GM21381 (cell line): ENCODE results near the gene SMIM35.
"Not testable (repeated sequence)": the region's sequence is repeated elsewhere in the genome, so short reads cannot be mapped to it uniquely, and the experiment has no call there.

Source experiments
- ATAC-seq: cut with Tn5 transposase; IDR thresholded peaks from one replicate; pipeline ENCODE4 v1.9.1; 2021; ENCODE audit warnings: mild to moderate bottlenecking, moderate library complexity; ENCODE audit not compliant: unreplicated experiment

SMIM35 gene

DNA sequence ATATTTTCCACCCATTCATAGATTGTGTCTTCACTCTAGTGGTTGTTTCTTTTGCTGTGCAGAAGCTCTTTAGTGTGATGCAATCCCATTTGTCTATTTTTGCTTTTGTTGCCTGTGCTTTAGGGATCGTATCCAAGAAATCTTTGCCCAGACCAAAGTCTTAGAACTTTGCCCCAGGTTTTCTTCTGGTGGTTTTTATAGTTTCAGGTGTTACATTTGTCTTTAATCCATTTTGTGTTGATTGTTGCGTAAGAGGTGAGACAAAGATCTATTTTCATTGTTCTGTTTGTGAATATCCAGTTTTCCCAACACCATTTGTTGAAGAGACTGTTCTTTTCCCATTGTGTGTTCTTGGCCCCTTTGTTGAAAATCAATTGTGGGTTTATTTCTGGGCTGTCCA, 94.1 kb downstream of the SMIM35 start:
- no peak for ATAC-seq

DNA sequence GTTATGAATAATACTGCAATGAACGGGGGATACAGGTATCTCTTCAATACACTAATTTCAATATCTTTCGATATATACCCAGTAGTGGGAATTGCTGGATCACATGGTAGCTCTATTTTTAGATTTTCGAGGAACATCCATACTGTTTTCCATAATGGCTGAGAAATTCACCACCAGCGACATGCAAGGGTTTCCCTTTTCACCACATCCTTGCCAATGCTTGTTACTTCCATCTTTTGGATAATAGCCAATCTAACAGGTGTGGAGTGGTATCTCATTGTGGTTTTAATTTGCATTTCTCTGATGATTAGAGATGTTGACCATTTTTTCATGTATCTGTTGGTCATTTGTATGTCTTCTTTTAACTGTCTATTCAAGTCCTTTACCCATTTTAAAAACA, 94.6 kb downstream of the SMIM35 start:
- ATAC-seq: no peak

DNA sequence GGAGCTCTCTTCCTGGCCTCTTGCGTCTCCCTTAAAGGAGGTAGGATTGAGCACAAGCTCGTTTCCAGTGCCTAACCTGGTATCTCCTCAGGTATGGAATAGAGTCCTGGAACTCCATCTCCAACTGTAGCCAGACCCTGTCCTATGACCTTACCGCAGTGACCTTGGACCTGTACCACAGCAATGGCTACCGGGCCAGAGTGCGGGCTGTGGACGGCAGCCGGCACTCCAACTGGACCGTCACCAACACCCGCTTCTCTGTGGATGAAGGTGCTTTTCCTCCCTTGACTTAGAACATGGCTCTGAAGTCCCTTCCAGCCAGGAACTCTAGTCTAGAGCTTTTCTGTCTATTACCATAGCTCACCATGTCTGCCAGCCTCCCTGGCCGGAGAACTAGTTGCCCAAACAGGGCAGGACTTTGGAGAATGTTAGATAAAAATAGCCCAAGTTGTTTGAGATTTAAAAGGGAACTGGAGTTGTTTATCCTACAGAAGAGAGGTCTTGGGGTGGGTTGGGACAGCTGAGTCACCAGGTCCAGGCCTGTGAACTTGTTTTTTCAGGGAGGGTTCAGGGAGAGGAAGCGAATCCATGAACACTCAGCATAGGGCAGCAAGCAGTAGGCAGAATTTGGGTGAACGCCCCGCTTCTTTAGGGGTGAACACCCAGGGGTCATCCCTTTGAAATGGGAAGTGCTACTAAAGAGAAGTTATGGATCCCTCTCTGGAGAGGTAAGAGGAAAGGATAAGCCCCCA, 97.2 kb downstream of the SMIM35 start:
- ATAC-seq: no peak

DNA sequence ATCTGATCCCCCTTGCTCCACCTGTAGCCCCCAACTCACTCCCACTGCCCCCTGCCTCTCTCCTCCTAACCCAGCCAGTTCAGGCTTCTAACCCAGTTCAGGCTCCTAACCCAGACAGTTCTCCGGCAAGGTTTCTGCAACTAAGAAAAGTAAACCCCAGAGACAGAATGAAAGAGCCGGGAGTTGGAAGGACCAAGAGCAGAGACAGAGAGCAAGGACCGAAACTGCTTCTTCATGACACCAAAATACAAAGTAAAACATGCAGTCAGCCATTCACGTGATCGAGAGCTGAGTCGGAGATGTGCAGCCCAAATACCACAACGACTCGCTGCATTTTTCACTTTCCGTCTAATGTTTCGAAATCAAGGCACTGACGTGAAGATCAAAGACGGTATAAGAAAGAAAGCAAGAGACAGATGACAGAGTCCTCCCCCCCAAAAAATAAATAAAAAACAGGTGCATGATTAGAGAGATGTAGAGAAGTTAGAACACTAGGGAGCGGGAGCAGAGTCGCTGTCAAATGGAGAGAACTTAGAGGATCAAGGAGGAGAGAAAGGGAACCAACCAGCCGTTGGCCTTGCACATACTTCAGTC, 99.7 kb downstream of the SMIM35 start:
- ATAC-seq: peak; percentile 44

DNA sequence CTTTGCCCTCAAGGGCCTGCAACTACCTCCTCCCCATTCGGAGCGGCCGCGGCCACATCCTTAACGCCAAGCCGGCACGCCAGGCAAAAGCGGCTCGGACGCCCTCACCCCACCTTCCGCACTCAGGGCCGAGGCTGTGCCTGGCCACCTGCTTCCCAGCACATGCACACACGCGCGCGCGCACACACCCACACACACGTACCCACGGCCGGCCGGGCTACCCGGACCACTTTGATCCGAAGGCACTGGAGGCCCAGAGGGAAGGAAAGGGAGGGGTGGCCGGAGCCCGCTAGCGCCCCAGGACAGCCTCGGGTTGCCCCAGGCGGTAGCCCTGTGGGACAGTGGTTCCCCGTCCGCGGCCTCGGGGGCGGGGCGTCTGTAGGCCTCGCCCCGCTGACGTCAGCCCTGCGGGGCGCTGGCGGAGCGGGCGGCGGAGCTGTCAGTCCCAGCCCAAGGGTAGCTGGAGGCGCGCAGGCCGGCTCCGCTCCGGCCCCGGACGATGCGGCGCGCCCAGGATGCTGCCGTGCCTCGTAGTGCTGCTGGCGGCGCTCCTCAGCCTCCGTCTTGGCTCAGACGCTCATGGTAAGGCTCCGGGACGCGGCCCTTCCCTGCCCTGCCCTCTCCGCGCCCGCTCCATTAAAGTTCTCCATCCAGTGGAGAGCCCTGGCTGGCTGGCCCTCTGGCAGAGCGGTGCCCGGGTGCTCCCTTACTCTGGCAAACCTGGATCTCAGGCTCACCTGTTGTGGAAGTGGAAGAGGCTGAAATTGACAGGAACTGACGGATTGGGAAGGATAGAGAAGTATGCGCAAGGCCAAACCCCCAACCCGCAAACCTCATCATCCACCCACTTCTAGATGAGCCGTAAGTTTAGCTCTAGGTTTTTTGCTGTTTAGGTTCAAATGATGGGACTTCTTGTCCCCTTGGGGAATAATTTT, 100.5 kb downstream of the SMIM35 start, which contains the start of gene IL10RA:
Gene IL10RA (plus strand): TSS at position 442 of the 935 bp plus-strand sequence. CDS start 74 bp downstream, at position 516.
- ATAC-seq: peak; percentile 86

DNA sequence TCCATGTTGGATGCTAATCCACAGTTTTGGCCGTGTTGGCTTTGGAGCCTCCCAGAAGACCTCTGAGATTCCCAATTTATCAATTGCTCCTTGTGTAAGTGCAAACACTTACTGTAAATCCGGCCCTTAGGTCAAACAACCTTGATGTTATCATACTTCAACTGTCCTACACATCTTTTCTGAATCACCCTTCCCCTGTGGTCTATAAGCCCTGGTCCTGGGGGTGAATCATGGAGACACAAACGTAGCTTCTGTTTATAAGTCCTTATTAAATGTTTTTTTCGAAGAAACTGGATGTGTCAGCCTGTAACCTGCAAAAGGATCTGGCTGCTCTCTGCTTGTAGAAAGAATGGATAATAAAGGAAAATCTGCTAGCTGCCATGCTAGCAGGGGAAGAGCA, 102.3 kb downstream of the SMIM35 start:
- ATAC-seq: no peak

DNA sequence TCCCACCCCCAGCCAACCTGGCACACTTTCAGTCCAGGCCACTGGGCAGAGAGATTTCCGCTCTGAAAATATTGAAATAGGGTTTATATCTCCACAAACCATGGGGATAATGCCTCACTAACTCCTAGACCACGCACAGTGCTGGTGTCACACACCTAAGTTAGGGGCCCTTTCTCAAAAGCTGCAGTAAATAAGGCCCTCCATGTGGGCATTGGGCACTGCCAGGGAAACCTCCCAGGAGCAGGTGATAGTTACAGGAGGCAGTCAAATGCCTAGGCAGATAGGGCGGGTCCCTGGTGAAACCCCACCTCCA, 103.6 kb downstream of the SMIM35 start:
- no peak for ATAC-seq

DNA sequence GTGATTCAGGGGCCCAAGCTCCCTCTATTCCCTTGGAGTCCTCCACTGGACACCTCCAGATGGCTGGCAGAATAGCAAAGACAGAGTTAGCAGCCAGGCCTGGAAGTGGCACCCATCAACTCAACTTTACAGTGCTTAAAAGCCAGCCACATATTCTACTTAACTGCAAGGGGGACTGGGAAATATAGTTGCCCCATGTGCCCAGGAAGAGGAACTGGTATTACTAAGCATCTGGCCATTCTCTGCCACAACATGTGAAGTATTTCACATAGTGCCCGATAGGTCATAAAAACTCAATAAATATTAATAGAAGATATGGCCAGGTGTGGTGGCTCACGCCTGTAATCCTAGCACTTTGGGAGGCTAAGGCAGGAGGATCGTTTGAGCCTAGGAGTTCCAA, 106.0 kb downstream of the SMIM35 start:
- ATAC-seq: no peak

DNA sequence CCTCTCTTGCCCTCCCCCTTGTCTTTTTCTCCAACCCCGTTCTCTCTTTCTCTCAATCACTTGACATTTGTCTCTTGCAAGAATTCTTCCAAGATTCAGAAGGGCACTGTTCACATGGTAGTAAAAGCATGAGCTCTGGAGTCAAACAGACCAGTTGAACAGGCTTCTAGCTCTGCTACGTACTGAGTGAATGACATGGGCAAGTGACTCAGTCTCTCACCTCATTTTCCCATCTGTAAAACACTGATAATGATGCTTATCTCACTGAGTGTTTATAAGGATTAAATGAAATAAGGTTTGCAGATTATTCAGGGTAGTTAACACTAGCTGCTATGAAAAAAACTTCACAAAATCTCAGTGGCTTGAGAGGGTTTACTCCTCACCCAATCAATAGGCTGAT, 106.5 kb downstream of the SMIM35 start:
- no peak for ATAC-seq

DNA sequence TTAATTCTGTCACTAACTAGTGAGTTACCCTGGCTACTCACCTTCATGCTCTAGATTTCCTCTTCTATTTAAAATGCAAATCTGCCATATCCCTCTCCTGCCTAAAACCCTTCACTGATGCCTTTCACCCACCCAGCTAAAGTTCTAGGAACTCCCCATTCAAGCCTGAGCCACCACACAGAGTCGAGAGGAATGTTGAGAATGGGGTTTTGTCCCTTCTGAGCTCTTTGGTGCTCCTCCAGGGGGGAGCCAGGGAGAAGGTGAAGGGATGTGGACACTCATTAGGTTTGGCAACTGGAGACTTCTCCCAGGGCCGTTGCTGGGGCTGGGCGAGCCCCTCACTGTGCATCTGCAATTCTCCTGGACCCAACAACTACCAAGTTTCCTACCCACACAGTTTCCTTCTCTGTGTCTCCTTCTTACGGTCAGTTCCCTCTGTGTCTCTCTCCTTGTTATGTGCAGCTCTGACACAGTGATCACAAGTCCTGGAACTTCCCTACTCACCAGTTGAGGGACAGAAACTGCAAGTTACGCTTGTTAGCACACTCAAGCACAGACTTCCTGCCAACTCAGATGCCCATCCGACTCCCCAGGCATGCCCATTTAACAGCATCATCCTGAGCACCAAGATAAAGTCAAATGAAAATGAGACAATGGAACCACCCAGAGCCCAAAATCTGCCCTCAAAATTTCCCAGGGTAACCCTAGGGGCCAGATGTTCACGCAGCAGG, 107.1 kb downstream of the SMIM35 start:
- ATAC-seq: peak; percentile 68

DNA sequence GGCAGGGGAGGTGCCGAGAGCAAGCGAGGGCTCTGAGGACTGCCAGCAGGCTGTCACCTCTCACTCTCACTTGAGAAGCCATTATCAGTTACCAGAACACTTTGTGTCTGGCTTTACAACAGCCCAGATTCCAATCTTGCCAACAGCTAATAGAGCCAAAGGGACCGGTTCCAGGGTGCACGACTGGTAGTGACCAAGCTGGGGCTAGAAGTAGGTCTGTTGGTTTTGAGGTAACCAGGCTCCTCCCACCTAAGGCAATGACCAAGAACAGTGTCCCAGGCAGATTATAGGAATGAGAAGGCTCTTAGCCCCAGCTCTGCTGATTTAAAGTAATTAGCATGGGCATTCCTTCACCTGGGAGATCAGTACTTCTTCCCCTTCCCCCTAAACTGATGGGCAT, 107.8 kb downstream of the SMIM35 start:
- no peak for ATAC-seq

DNA sequence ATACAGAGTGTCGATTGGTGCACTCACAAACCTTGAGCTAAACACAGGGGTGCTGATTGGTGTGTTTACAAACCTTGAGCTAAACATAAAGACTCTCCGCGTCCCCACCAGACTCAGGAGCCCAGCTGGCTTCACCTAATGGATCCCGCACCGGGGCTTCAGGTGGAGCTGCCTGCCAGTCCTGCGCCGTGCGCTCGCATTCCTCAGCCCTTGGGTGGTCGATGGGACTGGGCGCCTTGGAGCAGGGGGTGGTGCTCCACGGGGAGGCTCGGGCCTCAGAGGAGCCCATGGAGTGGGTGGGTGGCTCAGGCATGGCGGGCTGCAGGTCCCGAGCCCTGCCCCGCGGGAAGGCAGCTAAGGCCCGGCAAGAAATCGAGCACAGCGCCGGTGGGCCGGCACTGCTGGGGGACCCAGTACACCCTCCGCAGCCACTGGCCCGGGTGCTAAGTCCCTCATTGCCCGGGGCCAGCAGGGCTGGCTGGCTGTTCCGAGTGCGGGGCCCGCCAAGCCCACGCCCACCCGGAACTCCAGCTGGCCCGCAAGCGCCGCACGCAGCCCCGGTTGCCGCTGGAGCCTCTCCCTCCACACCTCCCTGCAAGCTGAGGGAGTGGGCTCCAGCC, 108.4 kb downstream of the SMIM35 start:
- not testable (repeated sequence) for ATAC-seq

DNA sequence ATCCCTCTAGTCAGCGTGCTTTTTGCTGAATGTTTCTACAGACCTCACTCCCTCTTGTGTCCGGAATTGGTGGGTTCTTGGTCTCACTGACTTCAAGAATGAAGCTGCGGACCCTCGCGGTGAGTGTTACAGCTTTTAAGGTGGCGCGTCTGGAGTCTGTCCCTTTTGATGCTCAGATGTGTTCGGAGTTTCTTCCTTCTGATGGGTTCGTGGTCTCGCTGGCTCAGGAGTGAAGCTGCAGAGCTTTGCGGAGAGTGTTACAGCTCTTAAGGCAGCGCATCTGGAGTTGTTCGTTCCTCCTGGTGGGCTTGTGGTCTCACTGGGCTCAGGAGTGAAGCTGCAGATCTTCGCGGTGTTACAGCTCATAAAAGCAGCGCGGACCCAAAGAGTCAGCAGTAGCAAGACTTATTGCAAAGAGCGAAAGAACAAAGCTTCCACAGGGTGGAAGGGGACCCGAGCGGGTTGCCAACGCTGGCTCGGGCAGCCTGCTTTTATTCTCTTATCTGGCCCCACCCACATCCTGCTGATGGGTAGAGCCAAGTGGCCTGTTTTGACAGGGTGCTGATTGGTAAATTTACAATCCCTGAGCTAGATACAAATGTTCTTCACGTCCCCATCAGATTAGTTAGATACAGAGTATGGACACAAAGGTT, 109.0 kb downstream of the SMIM35 start:
- not testable (repeated sequence) for ATAC-seq

DNA sequence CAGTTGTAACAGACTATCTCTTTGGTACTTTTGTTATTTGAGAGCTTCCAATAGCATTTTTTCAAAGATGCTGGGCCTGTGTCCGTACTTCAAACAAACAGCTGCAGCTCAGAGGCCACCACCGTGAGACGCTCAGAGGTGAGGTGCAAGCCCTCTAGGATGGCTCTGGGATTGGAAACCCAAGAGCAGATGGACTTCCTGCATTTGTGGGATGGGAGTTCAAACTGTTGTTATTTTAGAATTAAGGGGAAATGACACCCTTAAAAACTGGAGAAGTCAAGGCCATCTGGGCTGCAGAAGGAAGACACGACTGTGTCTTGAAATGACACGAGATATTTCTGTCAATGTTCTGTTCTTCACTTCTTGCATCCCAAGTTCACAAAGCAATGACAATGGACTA, 109.7 kb downstream of the SMIM35 start:
- no peak for ATAC-seq

DNA sequence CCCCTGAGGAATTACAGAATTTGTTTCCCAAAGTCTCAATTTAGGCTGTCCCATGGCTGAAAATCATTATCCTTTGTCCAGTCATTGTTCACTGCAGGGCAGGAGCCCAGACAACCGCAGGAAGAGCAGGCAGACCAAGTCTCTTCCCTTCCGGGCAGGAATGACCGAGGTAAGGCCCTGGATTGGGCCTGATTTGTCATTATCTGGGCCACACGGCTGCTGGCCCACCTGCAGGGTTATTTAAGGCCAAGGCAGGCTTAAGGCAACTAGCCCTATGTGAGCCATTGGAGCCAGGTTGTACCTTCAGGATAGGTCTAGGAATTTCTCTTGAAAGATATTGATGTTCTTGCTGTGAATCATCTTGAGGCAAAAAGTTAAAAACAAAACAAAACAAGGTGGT, 110.3 kb downstream of the SMIM35 start:
- ATAC-seq: no peak

DNA sequence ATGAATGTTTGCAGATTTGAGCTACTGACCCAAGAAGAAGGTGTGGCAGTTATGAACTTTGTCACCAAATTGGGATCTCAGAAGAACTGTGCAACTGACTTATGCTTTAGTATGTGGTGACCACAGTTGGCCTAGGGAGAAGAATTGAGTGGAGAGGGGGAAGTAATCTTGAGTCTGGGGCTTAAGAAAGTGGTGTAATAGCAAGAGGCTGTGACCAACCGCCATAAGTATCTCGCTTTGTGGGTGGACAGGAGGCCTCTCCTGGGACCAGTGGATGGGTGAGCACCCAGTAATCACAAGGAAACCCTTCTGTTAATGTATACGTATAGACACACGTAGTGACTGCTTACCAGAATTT, 113.3 kb downstream of the SMIM35 start:
- ATAC-seq: no peak

DNA sequence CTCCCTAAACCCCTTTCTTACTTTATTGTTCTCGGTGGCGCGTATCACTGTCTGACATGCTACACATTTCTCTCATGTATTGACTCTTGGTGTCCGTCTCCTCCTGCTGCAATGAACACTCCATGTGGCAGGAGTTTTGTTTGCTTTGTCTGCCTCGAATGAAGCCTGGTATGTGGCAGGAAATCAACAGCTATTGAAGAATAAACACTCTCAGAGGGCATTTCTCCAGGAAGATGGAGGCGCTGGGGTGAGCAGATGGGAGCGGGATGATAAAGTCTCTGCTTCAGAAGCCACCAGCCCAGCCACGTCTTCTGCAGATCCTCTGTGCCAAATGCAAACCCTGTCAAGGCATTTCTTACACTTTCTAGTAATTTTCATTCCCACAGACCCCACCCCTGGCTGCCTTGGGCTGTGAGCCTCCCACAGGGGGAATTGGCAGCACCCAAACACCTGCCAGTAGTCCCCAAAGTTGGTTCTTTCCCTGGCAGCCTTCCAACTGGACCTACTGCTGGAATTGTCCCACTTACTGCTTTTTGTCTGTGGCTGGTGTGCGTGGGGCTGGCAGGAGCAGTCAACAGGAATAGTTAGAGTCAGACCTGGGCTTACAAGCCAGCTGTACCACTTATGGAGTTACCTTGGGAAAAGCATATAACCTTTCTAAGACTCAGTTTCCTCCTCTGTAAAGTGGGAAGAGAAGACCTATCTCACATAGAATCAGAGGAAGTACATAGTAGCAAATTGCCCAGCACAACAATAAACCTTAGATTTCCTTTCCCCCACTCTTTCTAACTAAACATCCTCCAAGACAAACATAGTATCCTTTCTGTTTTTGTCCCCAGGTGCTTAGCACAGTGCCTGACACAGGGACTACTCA, 113.9 kb downstream of the SMIM35 start:
- ATAC-seq: no peak

DNA sequence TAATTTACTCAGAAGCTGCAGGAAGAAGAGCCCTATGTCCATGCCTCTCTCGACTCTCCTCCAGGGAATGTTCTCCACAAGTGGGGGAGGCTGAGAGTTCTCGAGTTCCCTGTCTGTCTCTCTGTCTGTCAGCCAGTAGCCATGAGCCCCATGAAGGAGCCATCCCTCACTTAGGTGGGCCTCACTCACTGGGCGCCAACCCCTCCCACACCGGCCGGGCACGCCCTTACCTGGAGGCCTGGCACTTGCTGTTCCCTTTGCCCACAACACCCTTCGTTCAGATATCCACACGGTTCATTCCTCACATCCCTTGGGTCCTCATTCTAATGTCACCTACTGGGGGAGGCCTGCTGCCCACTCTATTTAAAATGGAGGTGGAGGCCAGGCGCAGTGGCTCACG, 114.7 kb downstream of the SMIM35 start:
- ATAC-seq: no peak

DNA sequence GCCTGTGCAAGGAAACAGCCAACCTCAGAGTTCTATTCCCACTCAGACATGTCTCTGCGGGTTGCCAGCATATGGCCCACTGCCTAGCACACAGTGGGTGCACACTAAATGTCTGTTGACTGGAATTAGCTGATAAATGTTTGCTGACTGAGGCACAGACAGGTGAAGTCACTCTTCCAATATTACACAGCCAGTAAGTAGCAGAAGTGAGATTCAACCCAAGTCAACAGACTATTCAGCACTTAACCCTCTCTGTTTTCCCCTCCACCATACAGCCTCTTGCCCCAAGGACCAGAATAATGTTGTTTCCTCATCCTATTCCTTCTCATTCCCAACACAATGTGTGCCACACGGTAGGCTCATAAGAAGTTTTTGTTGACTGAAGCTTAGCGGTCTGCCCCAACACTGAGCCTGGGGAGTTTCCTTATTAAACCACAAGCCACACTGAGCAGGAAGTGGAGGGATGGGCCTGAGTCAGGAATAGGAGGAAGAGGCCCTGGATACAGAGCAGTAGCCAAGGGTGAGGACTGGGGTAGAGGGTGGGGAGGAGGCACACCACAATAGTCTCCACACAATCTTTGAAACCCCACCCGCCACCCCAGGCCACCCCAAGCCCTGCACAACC, 116.3 kb downstream of the SMIM35 start:
- no peak for ATAC-seq
